ENCODE results near the gene MYO18B. TPM values are rescaled to one million over a fixed set of nuclear protein-coding genes. Genes with fewer than 3 reads are reported as not detected.

Gene MYO18B
- total RNA-seq, 6 experiments from 2014 or later = 0.04 to 0.56 (median 0.07) TPM; not detected in 1

- DNase-seq = peak in 1 of 3 donors; percentile 59
- H3K36me3 ChIP-seq = no peaks in the 10 kb centered on the region
- no peak overlapping the region for H3K27ac ChIP-seq
- TF ChIP-seq, protein P1, sequence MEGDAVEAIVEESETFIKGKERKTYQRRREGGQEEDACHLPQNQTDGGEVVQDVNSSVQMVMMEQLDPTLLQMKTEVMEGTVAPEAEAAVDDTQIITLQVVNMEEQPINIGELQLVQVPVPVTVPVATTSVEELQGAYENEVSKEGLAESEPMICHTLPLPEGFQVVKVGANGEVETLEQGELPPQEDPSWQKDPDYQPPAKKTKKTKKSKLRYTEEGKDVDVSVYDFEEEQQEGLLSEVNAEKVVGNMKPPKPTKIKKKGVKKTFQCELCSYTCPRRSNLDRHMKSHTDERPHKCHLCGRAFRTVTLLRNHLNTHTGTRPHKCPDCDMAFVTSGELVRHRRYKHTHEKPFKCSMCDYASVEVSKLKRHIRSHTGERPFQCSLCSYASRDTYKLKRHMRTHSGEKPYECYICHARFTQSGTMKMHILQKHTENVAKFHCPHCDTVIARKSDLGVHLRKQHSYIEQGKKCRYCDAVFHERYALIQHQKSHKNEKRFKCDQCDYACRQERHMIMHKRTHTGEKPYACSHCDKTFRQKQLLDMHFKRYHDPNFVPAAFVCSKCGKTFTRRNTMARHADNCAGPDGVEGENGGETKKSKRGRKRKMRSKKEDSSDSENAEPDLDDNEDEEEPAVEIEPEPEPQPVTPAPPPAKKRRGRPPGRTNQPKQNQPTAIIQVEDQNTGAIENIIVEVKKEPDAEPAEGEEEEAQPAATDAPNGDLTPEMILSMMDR (IDR thresholded peaks at IDR 0.05) = no peak
- TF ChIP-seq POLR2A (IDR thresholded peaks at IDR 0.05) = no peak
- no peak overlapping the region for H3K4me3 ChIP-seq
- no peaks in the 10 kb centered on the region for H3K4me1 ChIP-seq
- intact Hi-C loops (cut with DNase I) = no loop called here
- H3K9me3 ChIP-seq = no peaks in the 10 kb centered on the region
- ATAC-seq = peak in 2 of 4 donors; percentile 51 to 75
- 100% methylated on average over 1 of the region's 8 CpGs for WGBS (ENCODE audit: insufficient coverage, low coverage, low lambda C conversion rate, missing lambda C conversion rate)
- no peaks in the 10 kb centered on the region for H3K27me3 ChIP-seq
Measured at GRCh38 chr22:25747245-25747944, 5.4 kb downstream of the MYO18B start.

- H3K27me3 ChIP-seq = no peaks in the 10 kb centered on the region
- H3K9me3 ChIP-seq = no peaks in the 10 kb centered on the region
- no peak overlapping the region for H3K27ac ChIP-seq
- no peak for DNase-seq
- TF ChIP-seq, protein P1 (IDR thresholded peaks at IDR 0.05) = no peak
- TF ChIP-seq POLR2A (IDR thresholded peaks at IDR 0.05) = no peak
- ATAC-seq = peak in 2 of 4 donors; percentile 7 to 15
- no peaks in the 10 kb centered on the region for H3K36me3 ChIP-seq
- H3K4me1 ChIP-seq = no peaks in the 10 kb centered on the region
- WGBS (ENCODE audit: insufficient coverage, low coverage, low lambda C conversion rate, missing lambda C conversion rate) = 36% methylated on average over 5 of the region's 5 CpGs
- intact Hi-C loops (cut with DNase I) = no loop called here
- H3K4me3 ChIP-seq = no peak overlapping the region
Measured at GRCh38 chr22:25748140-25748539, 6.2 kb downstream of the MYO18B start.

DNA sequence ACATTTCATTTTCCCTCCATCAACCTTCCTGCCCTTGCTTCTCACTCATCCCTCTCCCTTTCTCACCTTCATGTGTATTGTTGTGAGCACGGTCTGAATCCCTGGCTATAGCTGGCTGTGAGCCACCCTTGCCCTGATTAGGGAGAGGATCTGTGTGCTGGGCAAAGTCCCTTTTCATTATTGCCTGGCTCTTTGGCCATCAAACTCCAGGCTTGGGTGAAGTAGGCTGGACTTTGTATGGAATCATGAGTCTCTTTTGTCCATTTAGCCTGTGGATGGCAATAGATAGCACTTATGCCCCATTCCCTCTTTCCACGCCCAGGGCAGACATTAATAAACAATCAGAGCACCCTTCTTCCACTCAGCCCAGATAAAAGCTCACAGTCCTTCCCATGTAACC, 6.7 kb downstream of the MYO18B start:
- Histone ChIP-seq H3K9me3 (no peaks in the 10 kb centered on the region), H3K36me3 (no peaks in the 10 kb centered on the region), H3K4me1 (no peaks in the 10 kb centered on the region), H3K4me3 (no peak overlapping the region), H3K27me3 (no peaks in the 10 kb centered on the region), H3K27ac (no peak overlapping the region)
- WGBS (ENCODE audit: insufficient coverage, low coverage, low lambda C conversion rate, missing lambda C conversion rate) = 14% methylated on average over 2 of the region's 2 CpGs
- DNase-seq (peak; percentile 59 to 74 (median 59)), ATAC-seq (peak; percentile 64 to 88 (median 82))
- intact Hi-C loops (cut with DNase I) = no loop called here
- TF ChIP-seq, protein P1 (IDR thresholded peaks at IDR 0.05) = no peak
- TF ChIP-seq POLR2A (IDR thresholded peaks at IDR 0.05) = no peak

DNA sequence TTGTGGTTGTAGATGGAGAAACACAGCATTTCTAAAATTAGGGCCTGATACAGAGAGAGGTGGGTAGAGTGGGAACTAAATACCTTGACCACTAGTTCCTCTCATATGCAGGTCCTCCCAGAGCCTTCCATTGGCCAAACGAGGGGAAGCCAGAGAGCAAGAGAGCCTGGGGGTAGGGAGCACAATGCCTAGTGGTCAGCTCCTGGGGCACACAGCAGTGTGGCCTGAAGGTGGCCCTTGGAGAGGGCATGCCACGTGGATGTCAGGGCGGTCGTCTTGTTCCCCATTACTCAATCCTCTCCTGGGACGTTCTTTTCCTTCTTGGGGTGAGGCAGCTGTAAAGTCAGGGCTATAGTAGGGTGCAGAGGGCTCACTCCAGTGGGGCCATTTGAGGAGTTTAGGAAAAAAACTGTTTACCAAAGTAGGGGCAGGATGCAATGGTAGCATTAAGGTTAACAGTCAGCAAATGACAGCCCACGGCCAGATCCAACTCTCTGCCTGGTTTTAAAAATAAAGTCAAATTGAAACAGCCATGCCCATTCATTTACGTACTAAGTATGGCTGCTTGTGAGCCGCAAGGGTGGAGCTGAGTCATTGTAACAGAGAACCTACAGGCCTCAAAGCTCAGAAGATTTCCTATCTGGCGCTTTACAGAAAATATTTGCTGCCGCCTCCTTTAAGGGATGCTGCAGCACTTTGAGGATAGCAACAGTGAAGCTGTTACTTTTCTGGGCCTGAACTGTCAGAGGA, 7.6 kb downstream of the MYO18B start:
- H3K27ac ChIP-seq = no peak overlapping the region
- no peaks in the 10 kb centered on the region for H3K36me3 ChIP-seq
- no peak for TF ChIP-seq POLR2A (IDR thresholded peaks at IDR 0.05)
- TF ChIP-seq, protein P1 (IDR thresholded peaks at IDR 0.05) = no peak
- no peaks in the 10 kb centered on the region for H3K4me1 ChIP-seq
- intact Hi-C loops (cut with DNase I) = no loop called here
- H3K4me3 ChIP-seq = no peak overlapping the region
- no peak for DNase-seq
- no peak for ATAC-seq
- WGBS (ENCODE audit: insufficient coverage, low coverage, low lambda C conversion rate, missing lambda C conversion rate) = 52% methylated on average over 6 of the region's 10 CpGs
- no peaks in the 10 kb centered on the region for H3K9me3 ChIP-seq
- H3K27me3 ChIP-seq = no peaks in the 10 kb centered on the region

All from right lobe of liver (tissue), 6 donors.